ENCODE data around the gene ALK.

The ALK gene

DNA sequence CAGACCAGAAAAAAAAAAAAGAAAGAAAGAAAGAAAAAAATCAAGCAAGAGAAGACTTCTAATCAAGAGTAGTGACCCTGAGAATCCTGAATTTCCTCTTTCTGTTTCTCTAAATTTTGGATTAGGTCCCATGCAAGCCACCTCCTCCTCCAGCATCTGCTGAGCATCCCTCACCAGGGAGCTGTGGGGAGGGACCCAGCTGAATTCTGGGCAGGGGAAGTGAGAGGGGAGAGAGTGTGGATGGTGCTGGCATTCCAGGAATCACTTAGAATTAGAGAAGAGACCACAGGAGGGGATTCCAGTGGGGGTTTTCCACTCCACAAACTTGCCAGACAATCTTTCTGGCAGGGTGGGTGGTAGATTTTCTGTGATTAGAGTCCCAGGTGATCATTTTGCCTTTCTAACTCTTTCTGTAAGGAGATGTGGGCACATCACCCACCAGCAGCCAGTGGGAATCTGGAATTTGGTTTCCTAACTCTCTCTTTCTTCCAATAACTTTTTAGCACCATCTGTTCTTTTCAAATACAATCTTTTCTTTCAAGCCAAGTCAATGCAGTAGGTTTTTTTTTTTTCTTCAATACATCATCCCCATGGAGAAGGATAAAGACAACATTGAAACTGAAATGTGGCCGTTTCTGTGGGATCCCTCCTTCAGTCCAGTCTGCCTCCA lies 526.9 kb downstream of the ALK start:
- no peak for DNase-seq

DNA sequence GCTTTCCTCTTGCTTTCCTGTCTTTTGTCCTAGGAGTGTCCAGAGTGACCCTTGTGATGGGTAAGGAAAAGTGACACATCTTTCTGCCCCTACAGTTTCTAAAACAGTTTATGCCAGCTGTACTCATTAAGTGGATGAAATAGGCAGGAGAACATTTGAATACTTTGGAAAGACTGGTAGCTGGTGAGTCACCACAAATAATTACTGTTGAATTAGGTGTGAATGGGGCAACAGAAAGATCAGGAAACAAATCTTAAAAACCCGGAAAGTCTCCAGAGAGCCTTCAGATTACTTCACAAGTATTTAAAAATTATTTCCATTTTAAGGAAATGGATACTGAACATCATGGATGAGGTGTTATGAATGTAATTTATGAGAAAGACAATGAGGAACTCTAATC lies 527.7 kb downstream of the ALK start:
- DNase-seq = no peak

DNA sequence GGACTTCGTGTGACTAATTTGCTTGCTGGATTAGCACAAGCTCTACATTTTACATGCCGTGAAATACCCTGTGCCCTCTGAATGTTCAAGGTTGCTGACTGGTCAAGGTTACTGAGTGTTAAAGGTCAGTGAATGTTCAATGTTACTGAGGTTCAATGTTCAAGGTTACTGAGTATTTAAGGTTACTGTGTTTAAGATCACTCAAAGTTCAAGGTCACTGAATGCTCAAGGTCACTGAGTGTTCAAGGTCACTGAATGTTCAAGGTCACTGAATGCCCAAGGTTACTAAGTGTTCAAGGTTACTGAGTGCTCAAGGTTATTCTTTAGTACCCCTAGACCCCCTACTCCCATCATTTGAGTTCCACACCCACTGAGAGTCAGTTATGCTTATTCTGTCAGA lies 528.6 kb downstream of the ALK start:
- no peak for DNase-seq

DNA sequence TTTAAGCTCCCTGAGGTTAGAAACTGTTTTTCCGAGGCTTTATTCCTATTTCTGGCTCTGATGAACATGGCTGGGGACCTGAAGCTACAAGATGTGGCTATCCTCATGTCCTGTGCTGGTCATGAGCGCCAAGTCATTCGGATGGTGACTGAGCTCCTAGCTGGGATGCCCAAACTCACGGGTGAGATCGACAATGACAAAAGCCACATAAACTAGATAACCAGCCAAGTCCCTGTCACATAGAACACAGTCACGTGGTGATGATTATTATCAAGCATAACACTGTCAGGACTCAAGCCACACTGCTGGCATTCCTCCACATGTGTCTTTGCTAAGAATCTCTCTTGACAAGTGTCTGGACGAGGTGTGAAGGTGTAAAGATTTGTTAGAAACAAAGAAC lies 531.2 kb downstream of the ALK start:
- DNase-seq = no peak

DNA sequence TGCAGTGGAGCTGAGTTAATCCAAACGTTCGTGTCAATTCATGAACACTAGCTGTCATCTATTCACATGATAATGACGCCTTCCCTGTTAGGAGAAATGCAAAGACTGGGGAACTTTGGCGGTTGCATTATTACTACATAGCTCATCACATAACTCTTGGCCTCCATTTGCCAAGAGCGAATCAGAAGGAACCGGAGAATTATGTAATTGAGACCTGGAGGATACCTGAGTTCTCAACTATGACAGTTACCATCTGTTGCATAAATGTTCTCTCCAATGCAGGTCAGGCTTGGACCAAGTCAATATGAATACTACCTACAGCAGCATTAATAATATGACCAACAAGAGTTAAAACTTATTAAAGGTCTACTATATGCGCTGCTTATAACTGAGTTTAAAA lies 531.7 kb downstream of the ALK start:
- no peak for DNase-seq

DNA sequence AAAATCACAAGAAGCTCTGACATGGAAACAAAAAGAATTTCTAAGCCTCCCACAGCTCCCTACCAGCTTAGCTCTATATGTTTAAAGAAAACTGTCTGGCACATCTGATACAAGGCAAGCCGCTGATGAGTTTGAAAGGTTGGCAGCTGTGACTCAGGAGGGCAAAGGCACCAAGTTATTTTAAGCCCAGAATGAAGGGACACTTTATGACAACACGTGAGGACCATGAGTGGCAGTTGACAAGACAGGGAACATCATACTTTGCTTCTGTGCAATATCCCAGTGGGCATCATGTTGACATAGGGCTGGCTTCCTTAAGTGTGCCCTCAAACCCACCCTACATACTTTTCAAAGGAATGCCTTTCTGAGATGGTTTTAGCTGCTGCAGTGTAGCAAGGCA lies 533.3 kb downstream of the ALK start:
- DNase-seq = no peak

DNA sequence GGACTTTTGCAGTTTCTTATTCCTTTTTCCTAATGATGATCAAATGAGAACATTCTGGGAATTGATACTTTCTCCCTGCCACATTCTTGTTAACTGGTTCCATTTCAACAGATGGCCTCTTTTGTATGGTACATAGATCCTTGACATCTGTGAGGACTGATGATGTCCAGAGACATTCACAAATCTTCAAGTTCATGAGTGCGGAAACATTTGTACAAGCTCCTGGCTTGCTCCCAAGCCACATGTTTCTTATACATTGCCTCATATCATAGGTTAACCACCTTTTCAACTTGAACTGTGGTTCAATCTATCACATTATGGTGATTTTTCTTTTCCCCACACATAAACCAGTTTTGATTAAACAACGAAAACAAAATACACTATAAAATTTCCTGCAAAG lies 538.9 kb downstream of the ALK start:
- no peak for DNase-seq

DNA sequence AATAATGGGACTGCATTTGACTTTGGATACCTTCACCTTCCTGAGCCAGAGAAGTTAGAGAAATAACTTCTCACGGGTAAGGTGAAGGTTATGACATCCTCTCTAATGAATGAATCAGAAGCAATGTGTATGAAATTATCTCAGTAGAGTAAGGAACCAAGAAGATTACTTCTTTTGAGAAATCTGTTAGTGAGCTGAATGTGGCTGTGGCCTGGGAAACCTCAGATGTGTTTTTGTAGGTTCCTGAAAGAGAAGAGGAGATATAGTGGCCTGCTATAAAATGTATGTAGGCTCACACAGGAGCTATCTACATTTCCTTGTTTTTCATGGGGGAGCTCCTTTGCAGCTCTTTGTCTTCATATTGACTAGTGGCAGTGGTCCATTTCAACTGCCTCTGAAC lies 543.6 kb downstream of the ALK start:
- DNase-seq = no peak

DNA sequence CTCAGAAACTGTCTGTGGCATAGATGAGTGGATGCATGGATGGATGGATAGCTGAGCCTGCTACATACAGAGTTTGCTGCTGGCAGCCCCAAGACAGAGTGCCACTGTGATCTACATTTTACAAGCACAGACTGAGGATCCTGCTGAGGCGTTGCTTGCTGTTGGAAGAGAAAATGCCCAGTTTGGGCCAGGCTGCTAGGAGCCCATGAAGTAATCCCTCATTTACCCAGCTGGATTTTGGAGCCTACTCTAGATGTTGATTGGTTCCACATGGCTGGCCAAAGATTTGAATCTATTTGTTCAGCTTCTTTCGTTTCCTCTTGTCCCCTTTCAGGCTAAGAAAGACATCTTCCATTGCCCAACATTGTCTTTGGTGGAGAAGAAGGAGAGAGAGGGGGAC lies 544.8 kb downstream of the ALK start:
- DNase-seq = no peak

DNA sequence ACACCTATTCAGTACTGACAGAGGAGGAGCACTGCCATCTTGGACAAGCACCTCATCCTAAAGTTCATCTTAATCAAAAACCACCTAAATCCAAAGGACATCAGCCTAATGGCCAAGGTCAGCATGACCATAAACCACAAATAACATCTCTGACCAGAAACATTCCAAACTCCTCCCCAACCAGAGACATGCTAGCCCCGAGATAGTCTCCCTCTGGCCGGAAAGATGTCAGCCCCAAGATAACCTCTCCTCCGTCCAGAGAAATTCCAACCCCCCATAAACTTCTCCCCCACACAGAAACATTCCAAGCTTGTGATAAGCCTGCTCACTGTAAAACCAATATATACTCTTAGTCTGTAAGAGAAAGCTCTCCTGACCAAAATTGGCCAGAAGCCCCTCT lies 545.5 kb downstream of the ALK start:
- DNase-seq = no peak

DNA sequence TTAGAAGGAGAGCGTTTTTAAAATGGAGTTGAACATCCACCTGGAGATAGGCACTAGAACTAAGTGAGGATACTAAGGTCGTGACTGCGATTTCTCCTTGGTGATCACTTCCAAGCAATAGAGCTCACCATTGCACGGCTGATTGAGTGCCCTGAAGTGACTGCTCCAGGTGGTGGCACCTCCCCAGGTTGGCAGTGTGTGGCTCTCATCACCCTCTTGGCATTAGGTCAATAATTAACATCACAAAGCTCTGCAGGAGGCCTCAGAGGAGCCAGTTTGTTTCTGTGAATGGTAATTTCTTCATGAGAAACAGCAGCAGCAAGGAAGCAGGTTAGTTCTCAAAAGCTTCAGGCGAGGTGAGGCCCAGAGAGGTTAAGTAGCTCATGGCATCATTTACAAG lies 546.6 kb downstream of the ALK start:
- peak; percentile 21 for DNase-seq

DNA sequence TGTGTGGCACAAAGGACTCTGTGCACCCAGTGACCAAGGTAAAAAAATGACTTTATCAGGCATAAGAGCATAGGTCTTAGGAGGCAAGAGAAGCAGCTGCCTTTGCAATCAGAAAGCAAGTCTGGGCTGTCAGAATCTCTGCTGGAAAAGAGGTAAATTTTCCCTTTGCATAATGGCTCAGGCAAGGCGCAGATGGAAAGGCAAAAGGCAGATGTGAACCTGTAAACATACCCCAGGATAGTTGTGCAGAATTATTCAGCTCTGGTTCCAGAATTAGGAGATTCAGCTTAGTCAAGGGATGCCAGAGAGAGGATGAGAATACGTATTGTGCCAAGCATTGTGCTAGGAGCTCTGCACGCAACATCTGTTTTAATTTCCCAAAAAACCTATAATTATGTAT lies 547.5 kb downstream of the ALK start:
- no peak for DNase-seq

DNA sequence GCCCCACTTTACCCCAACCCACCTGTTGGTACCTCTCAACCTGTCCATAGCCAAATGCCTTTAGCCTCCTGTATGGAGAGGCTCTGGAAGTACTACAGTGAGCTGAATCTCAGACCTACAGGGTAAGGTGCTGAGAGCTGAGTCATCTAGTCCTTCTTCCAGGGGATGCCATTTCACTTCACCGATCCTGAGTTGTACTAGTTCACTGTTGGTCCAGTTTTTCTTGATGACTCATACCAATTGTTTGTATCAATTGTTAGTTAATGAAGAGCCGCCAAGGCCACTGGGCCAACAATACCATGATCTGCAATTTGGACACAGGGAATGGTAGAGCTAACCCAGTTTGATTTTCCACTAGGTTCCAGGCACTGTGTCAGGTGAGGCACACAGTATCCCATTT lies 549.2 kb downstream of the ALK start:
- no peak for DNase-seq

DNA sequence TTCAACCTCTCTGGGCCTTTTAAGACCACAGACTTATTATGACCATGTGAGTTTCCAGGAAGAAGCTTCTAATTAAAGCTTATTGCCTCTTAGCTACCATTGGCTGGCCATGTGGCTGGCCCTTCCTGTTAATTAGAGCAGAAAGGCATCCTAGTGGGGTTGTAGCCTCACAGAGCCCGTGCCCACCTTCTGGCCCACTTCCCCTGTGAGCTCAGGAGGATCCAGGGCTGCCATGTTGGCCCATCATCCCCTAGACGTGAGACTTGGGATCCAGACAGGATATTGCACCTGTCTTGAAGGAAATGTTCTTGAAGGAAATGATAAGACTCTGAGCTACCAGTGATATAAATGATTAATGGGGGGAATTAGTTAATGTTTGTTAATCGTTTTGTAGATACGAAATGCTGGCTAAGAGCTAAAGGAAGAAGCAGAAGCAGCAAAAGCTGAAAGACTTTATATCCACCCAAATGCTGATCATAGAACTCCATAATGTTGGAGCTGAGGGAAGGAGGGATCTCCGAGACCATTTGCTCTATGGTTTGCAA lies 550.7 kb downstream of the ALK start:
- DNase-seq = no peak

DNA sequence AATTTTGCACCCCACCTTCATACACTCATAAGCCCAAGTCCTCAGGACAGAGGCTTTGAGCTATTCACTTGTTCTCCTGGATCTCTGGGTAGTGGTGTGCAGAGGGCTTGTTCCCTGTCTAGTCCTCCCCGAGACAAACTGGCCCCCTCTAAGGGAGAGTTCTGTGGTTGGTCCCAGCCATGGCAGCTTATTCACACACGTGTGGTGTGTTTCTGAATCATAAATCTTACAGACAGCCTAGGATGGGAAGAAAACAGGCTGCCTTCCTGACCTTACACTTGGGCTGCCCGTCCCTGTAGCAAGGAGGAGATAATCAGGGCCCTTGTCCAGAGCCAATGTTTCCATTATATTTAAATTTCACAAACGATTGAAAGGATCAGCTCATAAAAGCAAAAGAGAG lies 551.2 kb downstream of the ALK start:
- DNase-seq = no peak

DNA sequence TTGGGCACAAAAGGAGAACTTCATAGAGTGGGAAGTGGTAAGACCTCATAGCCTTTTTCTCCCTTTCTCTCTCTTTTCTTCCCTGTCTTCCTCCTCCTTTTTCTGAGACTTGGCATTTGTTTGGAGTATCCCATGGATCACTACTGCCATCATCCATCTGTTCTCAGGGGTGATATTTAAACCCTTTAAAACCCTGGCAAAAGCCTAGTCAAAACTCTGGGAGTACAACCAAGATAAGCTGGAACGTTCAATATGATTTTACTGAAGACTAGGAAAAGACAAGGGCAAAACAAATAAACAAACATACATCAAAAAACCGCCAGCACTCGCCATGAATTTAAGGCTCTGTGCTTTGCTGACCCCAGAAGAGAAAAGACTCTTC lies 552.7 kb downstream of the ALK start:
- DNase-seq = no peak

DNA sequence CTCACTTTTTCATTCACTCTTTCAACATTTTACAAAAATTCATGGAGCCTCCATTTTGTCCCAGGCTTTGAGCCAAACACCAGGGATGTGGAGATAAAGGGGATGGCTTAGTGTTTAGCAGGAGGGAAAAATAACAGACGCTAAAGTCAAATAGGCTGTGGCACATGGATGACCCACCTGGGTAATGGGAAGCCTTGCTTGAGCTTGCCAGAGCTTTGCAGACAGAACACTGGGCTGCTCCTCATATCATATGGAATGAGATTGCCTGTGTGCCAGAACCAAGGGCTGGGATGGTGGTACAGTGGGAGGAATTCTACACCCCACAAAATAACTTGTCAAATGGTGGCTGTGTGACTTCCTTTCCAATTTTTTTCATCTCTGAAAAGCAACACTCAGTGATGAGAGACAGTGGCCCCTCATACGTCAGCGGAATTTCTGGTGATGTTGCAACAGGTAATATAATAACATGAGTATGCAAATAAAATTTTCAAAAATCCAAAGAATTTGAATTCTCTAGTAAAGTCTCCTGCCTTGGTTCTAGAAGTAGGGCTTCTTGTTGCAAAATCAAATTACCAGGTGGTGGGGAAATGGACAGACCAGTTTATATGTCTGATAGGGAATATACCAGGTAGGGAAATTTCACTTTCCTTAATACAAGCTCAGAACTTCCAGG lies 553.3 kb downstream of the ALK start:
- DNase-seq = no peak

DNA sequence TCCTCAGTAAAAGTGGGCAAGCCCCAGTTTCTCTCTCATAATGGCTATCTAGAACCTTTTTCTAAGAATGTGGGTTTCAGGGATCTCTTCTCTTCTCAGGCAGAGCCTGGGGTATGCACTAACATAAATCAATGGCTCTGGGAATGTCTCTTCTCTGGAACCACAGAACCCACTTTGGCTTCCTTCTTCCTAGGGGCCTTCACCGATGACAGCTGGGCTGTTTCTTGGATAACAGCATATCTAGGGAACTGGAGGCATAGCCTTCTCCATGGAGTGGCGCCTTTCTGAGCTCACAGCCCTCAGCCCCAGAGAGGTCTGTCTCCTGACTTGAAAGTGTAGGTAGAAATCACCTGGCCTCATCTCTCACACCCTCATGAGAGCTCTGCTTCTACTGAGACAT lies 558.3 kb downstream of the ALK start:
- no peak for DNase-seq

DNA sequence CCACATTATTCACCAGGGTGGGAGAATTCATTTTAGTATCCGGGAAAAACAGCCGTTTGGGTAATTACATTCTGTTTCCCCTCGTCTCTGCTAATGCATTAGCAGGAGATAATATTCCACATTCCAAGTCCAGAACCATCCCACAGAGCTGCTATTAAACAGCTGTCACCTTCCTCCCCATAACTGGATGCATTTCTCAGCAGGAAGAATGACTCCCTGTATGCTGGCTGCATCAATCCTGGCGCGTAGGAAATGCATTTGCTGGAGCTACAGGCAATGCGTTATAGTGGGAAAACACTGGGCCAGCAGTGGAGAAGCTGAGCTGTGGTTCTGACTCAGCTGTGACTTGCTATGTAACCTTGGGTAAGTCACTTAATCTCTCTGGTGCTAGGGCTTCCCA lies 560.2 kb downstream of the ALK start:
- DNase-seq = no peak

DNA sequence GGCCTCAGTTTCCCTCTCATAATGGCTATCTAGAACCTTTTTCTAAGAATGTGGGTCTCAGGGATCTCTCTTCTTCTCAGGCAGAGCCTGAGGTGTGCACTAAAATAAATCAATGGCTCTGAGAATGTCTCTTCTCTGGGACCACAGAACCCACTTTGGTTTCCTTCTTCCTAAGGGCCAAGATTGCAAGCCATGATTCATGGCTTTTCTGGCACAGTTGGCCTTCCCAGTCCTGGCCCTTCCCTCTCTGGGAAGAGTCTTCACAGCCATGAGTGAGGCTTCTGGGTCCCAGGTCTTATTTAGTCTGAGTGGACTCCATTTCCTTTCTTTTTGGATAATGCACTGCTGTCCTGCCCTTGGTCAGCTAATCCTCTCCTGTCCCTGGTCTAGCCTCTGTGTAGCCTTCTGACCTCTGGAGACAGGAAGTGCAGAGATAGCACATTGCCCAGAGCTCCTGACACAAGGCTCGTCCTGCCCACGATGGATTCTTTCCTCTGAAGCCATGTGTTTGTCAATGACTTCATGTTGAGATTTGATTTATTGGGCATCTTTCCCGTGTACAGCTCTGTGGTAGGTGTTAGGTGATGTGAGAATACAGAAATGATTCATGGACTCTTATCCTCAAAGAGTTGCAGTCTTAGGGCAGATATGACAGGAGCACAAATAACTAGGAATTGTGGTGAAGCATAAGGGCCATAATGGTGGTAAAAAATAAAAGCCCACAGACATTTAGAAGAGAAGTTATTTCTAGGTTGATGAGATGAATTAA lies 561.2 kb downstream of the ALK start:
- DNase-seq = no peak

DNA sequence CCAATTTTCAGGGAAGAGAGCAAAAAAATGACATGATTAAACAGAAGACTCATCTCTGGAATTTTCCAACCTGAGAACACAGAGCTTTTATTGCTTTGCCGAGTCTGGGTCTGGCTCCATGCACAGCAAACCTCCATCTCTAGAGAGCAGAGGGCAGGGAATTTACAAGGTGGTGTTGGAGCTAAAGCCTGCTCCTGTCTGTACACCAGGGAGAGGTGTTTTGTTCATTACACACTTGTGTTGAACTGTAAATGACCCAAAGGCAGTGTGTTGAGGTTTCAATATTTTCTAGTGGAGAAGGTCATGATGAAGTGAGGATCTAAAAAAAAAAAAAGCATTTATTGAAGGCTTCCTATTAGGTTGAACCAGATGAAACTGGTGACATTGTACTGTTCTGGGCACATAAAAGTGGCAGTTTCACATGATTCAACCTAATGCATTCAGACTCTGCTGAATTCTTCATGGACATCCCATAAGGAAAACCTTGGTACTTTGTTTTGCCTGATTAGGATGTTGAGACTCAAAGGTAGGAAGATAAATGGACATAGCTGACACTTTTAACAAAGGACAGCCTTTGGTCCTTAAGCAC lies 567.9 kb downstream of the ALK start:
- DNase-seq = no peak

DNA sequence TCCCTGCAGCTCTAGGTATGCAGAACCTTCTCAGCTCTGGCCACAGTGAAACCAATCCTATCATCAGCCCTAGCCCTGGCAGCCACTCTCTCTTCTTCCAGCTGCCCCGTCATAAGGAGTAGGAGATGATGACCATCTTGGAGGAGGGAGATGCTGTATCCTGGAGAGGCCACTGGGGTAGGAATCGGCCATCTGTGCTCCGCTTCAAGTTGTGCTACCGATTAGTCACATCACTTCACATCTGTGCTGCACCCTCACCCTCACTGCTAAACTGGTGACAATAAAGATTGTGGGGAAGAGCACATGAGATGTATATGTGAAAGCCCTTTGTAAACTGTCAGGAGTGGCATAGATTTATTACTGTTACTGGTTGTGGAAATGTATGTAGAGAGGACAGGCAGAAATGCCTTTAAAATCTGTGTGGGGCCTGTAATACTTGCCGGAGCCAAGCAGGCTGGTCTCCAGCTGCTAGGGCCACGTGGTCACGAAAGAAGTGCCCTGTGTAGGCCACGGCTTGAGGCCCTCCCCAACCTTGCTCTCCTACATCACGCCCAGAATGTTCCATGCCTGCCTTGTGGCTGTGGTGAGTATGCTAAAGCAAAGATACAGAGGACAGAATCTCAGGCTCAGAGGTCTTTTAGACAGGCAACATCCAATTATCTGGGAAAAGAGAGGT lies 569.3 kb downstream of the ALK start:
- DNase-seq = no peak

DNA sequence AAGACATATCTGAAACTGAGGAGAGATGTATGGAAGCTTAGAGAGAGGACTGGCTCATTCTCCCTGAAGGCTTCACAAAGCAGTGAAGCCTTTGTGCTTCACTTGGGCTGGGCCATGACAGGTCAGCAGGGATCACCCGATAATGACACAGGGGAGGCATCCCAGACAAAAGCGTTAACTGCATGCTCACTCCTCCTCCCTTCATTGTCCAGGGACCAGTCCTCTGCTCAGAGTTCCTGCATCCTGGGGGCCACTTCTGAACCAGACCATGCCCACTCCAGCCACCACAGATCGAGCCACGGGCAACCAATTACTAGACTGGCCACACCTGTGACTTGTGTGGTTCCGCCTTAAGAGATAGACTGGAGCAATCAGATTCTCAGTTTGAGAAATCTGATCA lies 570.1 kb downstream of the ALK start:
- DNase-seq = no peak
